ENCODE data around the gene GPR176. TPM values are rescaled to one million over a fixed set of nuclear protein-coding genes. Genes with fewer than 3 reads are reported as not detected.

GPR176 gene
- total RNA-seq, 4 donors from 2014 or later, result 0.53 to 6.2 (median 3.0) TPM

GRCh38 chr15:39843565-39843964, 76.5 kb downstream of the GPR176 start:
- TF ChIP-seq POLR2A (IDR thresholded peaks at IDR 0.05) (no peak), CTCF (IDR thresholded peaks at IDR 0.05) (no peak)
- H3K4me3 ChIP-seq (ENCODE audit: low read depth, poor library complexity, severe bottlenecking), result no peak overlapping the region
- intact Hi-C loops (cut with DNase I; ENCODE audit: low total_unique reads), result no loop called here
- DNase-seq (ENCODE audit: low spot score in 2 of 2), result no peak
- whole genome bisulfite sequencing, 2 donors, result 82 to 86% methylated on average over 2 of the region's 2 CpGs

- intact Hi-C loops (cut with DNase I; ENCODE audit: low total_unique reads), result no loop called here
- TF ChIP-seq POLR2A (IDR thresholded peaks at IDR 0.05) (no peak), CTCF (IDR thresholded peaks at IDR 0.05) (no peak)
- H3K4me3 ChIP-seq (ENCODE audit: low read depth, poor library complexity, severe bottlenecking), result no peak overlapping the region
- WGBS, 2 donors, result 91 to 98% methylated on average over 1 of the region's 1 CpG
- DNase-seq (ENCODE audit: low spot score in 2 of 2), result no peak
Measured at GRCh38 chr15:39837454-39837853, 82.6 kb downstream of the GPR176 start.

GRCh38 chr15:39835550-39835949, 84.5 kb downstream of the GPR176 start:
- intact Hi-C loops (cut with DNase I; ENCODE audit: low total_unique reads), result no loop called here
- TF ChIP-seq CTCF (IDR thresholded peaks at IDR 0.05) (no peak), POLR2A (IDR thresholded peaks at IDR 0.05) (no peak)
- 91 to 95% methylated on average over 2 of the region's 2 CpGs for WGBS, 2 donors
- no peak overlapping the region for H3K4me3 ChIP-seq (ENCODE audit: low read depth, poor library complexity, severe bottlenecking)
- DNase-seq (ENCODE audit: low spot score in 2 of 2), result no peak

GRCh38 chr15:39834256-39834655, 85.8 kb downstream of the GPR176 start:
- DNase-seq (ENCODE audit: low spot score in 2 of 2), result no peak
- no peak for TF ChIP-seq POLR2A (IDR thresholded peaks at IDR 0.05)
- no peak for TF ChIP-seq CTCF (IDR thresholded peaks at IDR 0.05)
- no peak overlapping the region for H3K4me3 ChIP-seq (ENCODE audit: low read depth, poor library complexity, severe bottlenecking)
- intact Hi-C loops (cut with DNase I; ENCODE audit: low total_unique reads), result no loop called here

GRCh38 chr15:39833515-39833981, 86.5 kb downstream of the GPR176 start:
- 65 to 75% methylated on average over 3 of the region's 3 CpGs for WGBS, 2 donors
- no peak overlapping the region for H3K4me3 ChIP-seq (ENCODE audit: low read depth, poor library complexity, severe bottlenecking)

More at GRCh38 chr15:39833515-39833981, 86.5 kb downstream of the GPR176 start:
- DNase-seq (ENCODE audit: low spot score in 2 of 2), result no peak
- intact Hi-C loops (cut with DNase I; ENCODE audit: low total_unique reads), result no loop called here
- TF ChIP-seq POLR2A (IDR thresholded peaks at IDR 0.05) (no peak), CTCF (IDR thresholded peaks at IDR 0.05) (no peak)
